ENCODE measurements around the gene SLC25A46. TPM values are rescaled to one million over a fixed set of nuclear protein-coding genes. Genes with fewer than 3 reads are reported as not detected.

SLC25A46 gene
- total RNA-seq, 1 experiment from 2014 or later, result 25.9 TPM

- no TSS peak for BruUV-seq (replicated peaks)
- H3K9ac ChIP-seq (ENCODE audit: low read length), result no peak overlapping the region
- H3K27me3 ChIP-seq (ENCODE audit: insufficient read depth, low read length), result no peaks in the 10 kb centered on the region
- ATAC-seq (no peak), DNase-seq (ENCODE audit: low read depth, low spot score) (no peak)
- H3K36me3 ChIP-seq (ENCODE audit: control insufficient read depth in 1 of 2, insufficient read depth in 2 of 2, low read length in 2 of 2), result no peaks in the 10 kb centered on the region
- H3K4me3 ChIP-seq (replicated peaks in 1 of 2; ENCODE audit: low read depth in 1 of 2, low read length in 2 of 2), result no peak overlapping the region
- H3K27ac ChIP-seq (ENCODE audit: low read depth, low read length), result no peak overlapping the region
- no peak overlapping the region for H3K4me2 ChIP-seq (ENCODE audit: low read length)
- no peaks in the 10 kb centered on the region for H3K79me2 ChIP-seq (ENCODE audit: insufficient read depth, low read length)
- CTCF ChIA-PET, result no interaction called here
- no peak overlapping the region for H2AFZ ChIP-seq (ENCODE audit: low read depth, low read length, poor library complexity, severe bottlenecking)
- intact Hi-C loops (cut with micrococcal nuclease), result no loop called here
- H4K20me1 ChIP-seq (ENCODE audit: insufficient read depth), result no peaks in the 10 kb centered on the region; the same call in 1 of the 2 replicates
- H3K9me2 ChIP-seq (ENCODE audit: insufficient read depth), result 0 out of 2 replicates have a peak, but pooled peaks cover 4% of the 10 kb centered on the region
- TF ChIP-seq POLR2A (IDR thresholded peaks at IDR 0.05; ENCODE audit: borderline replicate concordance, extremely low read depth, insufficient read depth, insufficient read length) (no peak), RAD21 (IDR thresholded peaks at IDR 0.05; ENCODE audit: low read depth) (no peak), ELF1 (IDR thresholded peaks at IDR 0.05; ENCODE audit: borderline replicate concordance, low read depth) (no peak), EGR1 (IDR thresholded peaks at IDR 0.05; ENCODE audit: low read depth) (no peak), YY1 (IDR thresholded peaks at IDR 0.05; ENCODE audit: extremely low read depth, insufficient replicate concordance, low read depth, low read length) (no peak), SRF (IDR thresholded peaks at IDR 0.05; ENCODE audit: low read depth) (no peak), REST (IDR thresholded peaks at IDR 0.05; ENCODE audit: low read depth) (no peak), JUND (IDR thresholded peaks at IDR 0.05) (no peak), ATF3 (IDR thresholded peaks at IDR 0.05) (no peak)
- no peaks in the 10 kb centered on the region for H3K9me3 ChIP-seq (ENCODE audit: control insufficient read depth in 1 of 2, insufficient read depth in 1 of 2, low read depth in 1 of 2, low read length in 2 of 2)
- H3K4me1 ChIP-seq (ENCODE audit: control insufficient read depth in 1 of 2, insufficient read depth in 2 of 2, low read length in 2 of 2), result no peaks in the 10 kb centered on the region
- POLR2A ChIA-PET, result no interaction called here
- RAD21 ChIA-PET (ENCODE audit: low non-redundant PET in 1 of 2, low total read pairs in 2 of 2, uncharacterized antibody in 2 of 2, unreplicated experiment in 2 of 2), result no interaction called here
Observed at GRCh38 chr5:110770286-110770685, 31.5 kb downstream of the SLC25A46 start.
